Lung (tissue), 12 donors: ENCODE data around the gene PRKG1. TPM values are rescaled to one million over a fixed set of nuclear protein-coding genes. Genes with fewer than 3 reads are reported as not detected.
A peak's percentile ranks its signal among the peaks of the same experiment; 100 is the strongest.

Experiments used
- ATAC-seq: fragments of 200-7000 bp; cut with Tn5 transposase; one replicate; pipeline ENCODE4 v1.9.1; 2020; ENCODE audit warnings: moderate number of reproducible peaks; ENCODE audit not compliant: insufficient read depth, low FRiP score
- DNase-seq, 3 donors: peaks; one replicate each; pipeline ENCODE4 v3.0.0-alpha.2; 2013 to 2017
- H3K27ac ChIP-seq, 2 donors: one replicate each; pipeline ENCODE4 v1.5.1; 2013; ENCODE audit warnings: mild to moderate bottlenecking in 2 of 2, moderate library complexity in 2 of 2, control low read depth in 1 of 2, inconsistent platforms in 1 of 2, low read depth in 1 of 2, low read length in 1 of 2
- H3K27me3 ChIP-seq, 3 donors: one replicate each; pipeline ENCODE4 v1.5.1; 2013; ENCODE audit warnings: low read length in 2 of 3; ENCODE audit not compliant: control insufficient read depth in 3 of 3, insufficient read depth in 3 of 3
- H3K36me3 ChIP-seq, 4 donors: one replicate each; pipeline ENCODE4 v1.5.1; 2013; ENCODE audit warnings: low read length in 4 of 4, mild to moderate bottlenecking in 1 of 4, moderate library complexity in 1 of 4; ENCODE audit not compliant: control insufficient read depth in 4 of 4, insufficient read depth in 4 of 4
- H3K4me1 ChIP-seq, 5 donors: one replicate each; pipeline ENCODE4 v1.5.1; 2013; ENCODE audit warnings: low read length in 5 of 5, mild to moderate bottlenecking in 2 of 5, moderate library complexity in 1 of 5; ENCODE audit not compliant: control insufficient read depth in 5 of 5, insufficient read depth in 5 of 5
- H3K4me3 ChIP-seq: one replicate; pipeline ENCODE4 v1.5.1; 2013; ENCODE audit warnings: mild to moderate bottlenecking, control low read depth, moderate library complexity
- H3K9ac ChIP-seq, 2 donors: one replicate each; pipeline ENCODE4 v1.5.1; 2013; ENCODE audit warnings: low read length in 2 of 2, control low read depth in 1 of 2; ENCODE audit not compliant: insufficient read depth in 1 of 2
- H3K9me3 ChIP-seq, 4 donors: one replicate each; pipeline ENCODE4 v1.5.1; 2013; ENCODE audit warnings: low read length in 3 of 4, mild to moderate bottlenecking in 1 of 4, moderate library complexity in 1 of 4; ENCODE audit not compliant: control insufficient read depth in 4 of 4, insufficient read depth in 3 of 4
- WGBS, 2 donors: extraction: QIAGEN DNeasy Blood & Tissue Kit; methylation state at CpG; one replicate each; pipeline ENCODE4 v1.1.7; 2013; 5-methylcytosine and 5-hydroxymethylcytosine counted together
- polyA plus RNA-seq, 2 donors: library from polyadenylated mRNA; stranded (reverse); fragments of 200-250 nt; gene quantifications; one replicate each; pipeline ENCODE4 v1.2.1, GENCODE V29; 2013
- total RNA-seq, 2 donors: library from RNA; depleted of rRNA in 1 of 2; stranded (reverse); fragments of >200 nt in 1 of 2; gene quantifications; one replicate each; pipeline ENCODE4 v1.2.1, GENCODE V29; 2014 to 2021
- TF ChIP-seq, protein P1 (sequence below): IDR thresholded peaks from 2 replicates; pipeline ENCODE4 v1.5.1; 2012; ENCODE audit warnings: mild to moderate bottlenecking; ENCODE audit errors: control extremely low read depth, extremely low read depth
- donor health status: control.
- donor health status: control.
- donor health status: Bipolar disorder and iron deficiency.
- donor health status: healthy.
- donor health status: DM: yes; HTN: yes; CAD: no.

The PRKG1 gene
- total and polyA plus RNA-seq, 4 donors, result 2.1 to 50.8 (median 15.1) TPM

DNA sequence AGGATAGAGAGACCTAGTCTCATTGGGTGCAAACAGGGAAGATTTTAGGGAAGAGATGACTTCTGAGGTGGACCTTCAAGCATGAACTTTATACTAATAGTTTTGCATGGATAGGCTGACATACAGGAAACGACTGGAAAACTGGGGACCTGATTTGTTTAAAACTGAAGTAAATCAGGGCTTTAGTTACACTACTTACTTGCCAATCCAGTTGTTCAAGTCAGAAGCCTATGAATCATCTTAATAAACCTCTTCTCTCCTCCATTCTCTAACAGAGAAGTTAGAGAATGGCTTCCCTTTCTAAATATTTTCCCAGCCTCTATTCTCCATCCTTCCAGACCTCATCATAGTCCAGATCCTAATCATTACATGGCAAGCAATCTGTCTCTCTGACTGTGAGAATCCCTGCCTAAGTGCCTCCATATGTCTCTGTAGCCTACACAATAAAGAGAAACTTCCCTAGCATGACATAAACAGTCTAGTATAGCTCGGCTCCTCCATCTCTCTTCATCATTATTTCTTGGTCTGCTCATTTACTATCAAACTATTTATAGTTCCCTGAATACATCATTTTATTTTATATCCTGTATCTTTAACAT lies 55.8 kb downstream of the PRKG1 start:
- H3K36me3 ChIP-seq, result no peaks in the 10 kb centered on the region
- H3K9me3 ChIP-seq, result no peaks in the 10 kb centered on the region
- no peak overlapping the region for H3K4me3 ChIP-seq
- no peak overlapping the region for H3K27ac ChIP-seq
- 68 to 69% methylated on average over 2 of the region's 2 CpGs for WGBS, 2 donors
- TF ChIP-seq, protein P1, sequence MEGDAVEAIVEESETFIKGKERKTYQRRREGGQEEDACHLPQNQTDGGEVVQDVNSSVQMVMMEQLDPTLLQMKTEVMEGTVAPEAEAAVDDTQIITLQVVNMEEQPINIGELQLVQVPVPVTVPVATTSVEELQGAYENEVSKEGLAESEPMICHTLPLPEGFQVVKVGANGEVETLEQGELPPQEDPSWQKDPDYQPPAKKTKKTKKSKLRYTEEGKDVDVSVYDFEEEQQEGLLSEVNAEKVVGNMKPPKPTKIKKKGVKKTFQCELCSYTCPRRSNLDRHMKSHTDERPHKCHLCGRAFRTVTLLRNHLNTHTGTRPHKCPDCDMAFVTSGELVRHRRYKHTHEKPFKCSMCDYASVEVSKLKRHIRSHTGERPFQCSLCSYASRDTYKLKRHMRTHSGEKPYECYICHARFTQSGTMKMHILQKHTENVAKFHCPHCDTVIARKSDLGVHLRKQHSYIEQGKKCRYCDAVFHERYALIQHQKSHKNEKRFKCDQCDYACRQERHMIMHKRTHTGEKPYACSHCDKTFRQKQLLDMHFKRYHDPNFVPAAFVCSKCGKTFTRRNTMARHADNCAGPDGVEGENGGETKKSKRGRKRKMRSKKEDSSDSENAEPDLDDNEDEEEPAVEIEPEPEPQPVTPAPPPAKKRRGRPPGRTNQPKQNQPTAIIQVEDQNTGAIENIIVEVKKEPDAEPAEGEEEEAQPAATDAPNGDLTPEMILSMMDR, result no peak
- no peaks in the 10 kb centered on the region for H3K4me1 ChIP-seq
- no peak for ATAC-seq
- H3K9ac ChIP-seq, result no peak overlapping the region
- no peaks in the 10 kb centered on the region for H3K27me3 ChIP-seq
- DNase-seq, result no peak

DNA sequence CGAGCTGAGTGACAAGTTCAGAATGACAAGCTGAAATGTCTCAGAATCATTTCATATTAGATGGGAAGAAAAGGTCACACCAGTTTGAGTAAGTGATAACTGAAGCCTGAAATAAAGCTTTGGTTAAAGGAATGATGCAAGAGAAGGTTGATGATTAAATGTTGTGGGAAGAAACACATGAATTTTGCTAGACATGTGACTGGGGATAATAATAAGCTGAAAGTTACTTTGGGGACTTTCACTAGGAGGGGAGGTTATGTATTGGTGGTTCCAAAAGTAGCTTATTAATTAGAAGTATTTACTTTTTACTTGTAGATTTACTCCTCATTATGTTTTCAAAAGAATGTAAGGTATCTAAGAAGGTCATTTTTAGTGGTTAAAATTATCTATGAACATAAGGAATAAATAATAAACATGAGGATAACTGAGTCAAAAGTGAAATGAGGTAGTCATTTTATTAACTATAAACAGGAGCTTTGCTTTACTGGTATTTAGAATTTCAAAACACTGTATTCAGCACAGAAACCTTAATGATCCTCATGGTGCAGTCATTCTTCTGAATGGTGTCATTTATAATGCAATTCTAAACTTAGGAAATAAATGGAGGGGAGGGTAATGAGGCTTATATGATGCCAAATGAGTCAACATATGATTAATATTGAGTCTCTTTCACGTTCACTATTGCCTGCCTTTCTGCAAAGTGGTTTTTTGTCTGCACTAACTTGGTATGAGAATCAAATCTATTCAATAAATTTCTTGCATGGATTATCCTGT lies 63.7 kb downstream of the PRKG1 start:
- 67 to 79% methylated on average over 2 of the region's 2 CpGs for WGBS, 2 donors

GRCh38 chr10:51139176-51139575 lies 64.9 kb downstream of the PRKG1 start:
- no peak for DNase-seq
- Histone ChIP-seq H3K4me3 (no peak overlapping the region), H3K9ac (no peak overlapping the region), H3K27ac (no peak overlapping the region), H3K4me1 (peaks cover 0 to 5% (median 1%) of the 10 kb centered on the region in 5 donors), H3K36me3 (no peaks in the 10 kb centered on the region), H3K27me3 (no peaks in the 10 kb centered on the region), H3K9me3 (no peaks in the 10 kb centered on the region)
- TF ChIP-seq, protein P1, result no peak
- 91 to 95% methylated on average over 1 of the region's 1 CpG for WGBS, 2 donors
- ATAC-seq, result no peak

More for the DNA sequence above, 63.7 kb downstream of the PRKG1 start:
- H3K9ac ChIP-seq, result no peak overlapping the region
- ATAC-seq (peak; percentile 27), DNase-seq (no peak)
- no peaks in the 10 kb centered on the region for H3K36me3 ChIP-seq
- H3K4me3 ChIP-seq, result no peak overlapping the region
- no peaks in the 10 kb centered on the region for H3K9me3 ChIP-seq
- H3K4me1 ChIP-seq, result peaks cover 0 to 5% (median 1%) of the 10 kb centered on the region in 5 donors
- TF ChIP-seq, protein P1, result no peak
- no peak overlapping the region for H3K27ac ChIP-seq
- H3K27me3 ChIP-seq, result no peaks in the 10 kb centered on the region
